Suppressor macrophage treated with lipopolysaccharide for 1 hour (primary cell): ENCODE results near the gene AK9.
A peak's percentile ranks its signal among the peaks of the same experiment; 100 is the strongest.
"Not testable (repeated sequence)": the region's sequence is repeated elsewhere in the genome, so short reads cannot be mapped to it uniquely, and the experiment has no call there.

ENCODE experiments used
- DNase-seq, 3 donors: peaks; one replicate each; pipeline ENCODE4 v3.0.0-alpha.2; 2020 to 2022

The AK9 gene

GRCh38 chr6:109623288-109623687 lies 67.7 kb downstream of the AK9 start:
- no peak for DNase-seq

- no peak for DNase-seq
Observed at GRCh38 chr6:109612268-109612667, 78.7 kb downstream of the AK9 start.

- DNase-seq: no peak
Observed at GRCh38 chr6:109611502-109611901, 79.5 kb downstream of the AK9 start.

- no peak for DNase-seq
Observed at GRCh38 chr6:109610590-109610989, 80.4 kb downstream of the AK9 start.

GRCh38 chr6:109609737-109610136 lies 81.3 kb downstream of the AK9 start:
- DNase-seq: no peak

- no peak for DNase-seq
Observed at GRCh38 chr6:109606359-109606758, 84.6 kb downstream of the AK9 start.

- DNase-seq: peak in 2 of 3 donors; percentile 44 to 59
Observed at GRCh38 chr6:109595998-109596397, 95.0 kb downstream of the AK9 start.

GRCh38 chr6:109580519-109580918 lies 110.5 kb downstream of the AK9 start:
- DNase-seq: no peak

- DNase-seq: peak; percentile 52 to 73 (median 67)
Observed at GRCh38 chr6:109579361-109579760, 111.6 kb downstream of the AK9 start.

- DNase-seq: not testable (repeated sequence)
Observed at GRCh38 chr6:109569901-109570300, 121.1 kb downstream of the AK9 start.

- DNase-seq: no peak
Observed at GRCh38 chr6:109561844-109562243, 129.2 kb downstream of the AK9 start.

- no peak for DNase-seq
Observed at GRCh38 chr6:109531446-109531845, 159.6 kb downstream of the AK9 start.

GRCh38 chr6:109527989-109528388 lies 163.0 kb downstream of the AK9 start:
- no peak for DNase-seq

GRCh38 chr6:109526905-109527628 lies 163.9 kb downstream of the AK9 start:
- DNase-seq: peak; percentile 79 to 85 (median 79)

- DNase-seq: no peak
Observed at GRCh38 chr6:109524129-109524528, 166.9 kb downstream of the AK9 start.

GRCh38 chr6:109523478-109523877 lies 167.5 kb downstream of the AK9 start:
- DNase-seq: peak in 1 of 3 donors; percentile 9

GRCh38 chr6:109521080-109521479 lies 169.9 kb downstream of the AK9 start:
- peak; percentile 61 to 82 (median 82) for DNase-seq

GRCh38 chr6:109519647-109520046 lies 171.4 kb downstream of the AK9 start:
- not testable (repeated sequence) for DNase-seq

- DNase-seq: no peak
Observed at GRCh38 chr6:109516929-109517328, 174.1 kb downstream of the AK9 start.

GRCh38 chr6:109515781-109516409 lies 175.1 kb downstream of the AK9 start:
- peak in 2 of 3 donors; percentile 37 to 38 for DNase-seq

GRCh38 chr6:109514946-109515345 lies 176.1 kb downstream of the AK9 start:
- no peak for DNase-seq

- peak; percentile 20 to 48 (median 27) for DNase-seq
Observed at GRCh38 chr6:109513571-109514071, 177.4 kb downstream of the AK9 start.

GRCh38 chr6:109512271-109512817 lies 178.7 kb downstream of the AK9 start:
- no peak for DNase-seq

- DNase-seq: no peak
Observed at GRCh38 chr6:109511832-109512231, 179.2 kb downstream of the AK9 start.
